SK-N-SH treated with all-trans-retinoic acid at 6 μM for 48 hours (cell line): ENCODE measurements around the gene EFEMP1.

Source experiments
- RARB ChIP-seq: fragments of 250-450 bp; sonication (Bioruptor Pico); IDR thresholded peaks from 2 replicates; pipeline ENCODE4 v1.8.0; 2021; ENCODE audit warnings: mild to moderate bottlenecking, moderate library complexity
- TCF4 ChIP-seq: fragments of 250-450 bp; sonication (Bioruptor Pico); IDR thresholded peaks from 2 replicates; pipeline ENCODE4 v1.8.0; 2021; ENCODE audit warnings: mild to moderate bottlenecking, moderate library complexity, borderline replicate concordance

GRCh38 chr2:55875434-55876135 is 48.0 kb downstream of the EFEMP1 start:
- TF ChIP-seq RARB (CRISPR knock-in tag) (peak; percentile 18; the same call in 1 of the 2 replicates), TCF4 (no peak)
